Coronary artery (tissue), 2 donors: Measurements from ENCODE around the gene GPR39.

Source experiments
- DNase-seq: peaks from one replicate; pipeline ENCODE4 v3.0.0-alpha.2; 2017; ENCODE audit warnings: low spot score
- H3K27ac ChIP-seq, 2 donors: fragments of 200-600 bp; sonication (generic); one replicate each; pipeline ENCODE4 v1.5.1; 2016 to 2019
- H3K4me3 ChIP-seq: fragments of 200-600 bp; sonication (generic); 2 replicates; pipeline ENCODE4 v1.5.1; 2016; ENCODE audit warnings: mild to moderate bottlenecking, moderate library complexity
- TF ChIP-seq, protein P1 (sequence below): fragments of 200-600 bp; sonication (generic); IDR thresholded peaks from one replicate; pipeline ENCODE4 v1.5.1; 2019; ENCODE audit warnings: antibody characterized with exemption

GPR39 gene

DNA sequence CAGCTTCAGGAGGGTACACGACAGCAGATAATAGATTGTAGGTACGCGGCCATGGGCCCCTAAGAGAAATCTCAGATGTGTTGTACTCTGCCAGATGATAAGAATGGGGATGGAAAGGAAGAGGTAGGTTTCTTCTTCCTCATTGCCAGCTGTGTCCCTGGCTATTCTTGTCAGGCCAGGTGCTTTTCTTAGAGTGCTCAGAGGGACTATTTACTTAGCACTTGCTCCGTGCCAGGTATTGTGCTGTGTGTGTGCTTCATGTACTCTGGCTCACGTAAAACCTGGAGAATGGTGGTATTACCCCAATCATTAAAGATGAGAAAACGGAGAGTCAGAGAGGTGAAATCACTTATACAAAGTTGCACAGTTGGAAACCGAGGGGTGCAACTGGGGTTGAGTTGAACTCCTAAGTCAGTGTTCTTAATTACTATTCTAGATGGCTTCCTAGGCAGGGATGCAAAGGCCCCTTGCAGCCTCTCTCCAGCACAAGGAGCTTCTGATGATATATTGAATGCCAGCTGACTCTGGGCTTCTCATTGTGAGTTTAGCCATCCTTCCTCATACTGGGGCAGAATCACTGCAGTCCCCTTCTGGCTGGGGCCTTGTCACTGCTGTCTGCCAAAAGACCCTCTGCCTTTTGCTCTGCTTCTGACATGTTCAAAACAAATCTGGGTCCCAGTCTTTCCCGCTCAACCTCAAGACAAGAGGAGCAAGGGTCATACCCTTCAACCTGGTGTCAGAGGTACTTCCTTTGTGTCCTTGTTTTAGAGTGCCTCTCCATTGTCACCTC lies 192.7 kb downstream of the GPR39 start:
- Histone ChIP-seq H3K4me3 (no peak overlapping the region), H3K27ac (no peak overlapping the region)
- DNase-seq = no peak
- TF ChIP-seq, protein P1, sequence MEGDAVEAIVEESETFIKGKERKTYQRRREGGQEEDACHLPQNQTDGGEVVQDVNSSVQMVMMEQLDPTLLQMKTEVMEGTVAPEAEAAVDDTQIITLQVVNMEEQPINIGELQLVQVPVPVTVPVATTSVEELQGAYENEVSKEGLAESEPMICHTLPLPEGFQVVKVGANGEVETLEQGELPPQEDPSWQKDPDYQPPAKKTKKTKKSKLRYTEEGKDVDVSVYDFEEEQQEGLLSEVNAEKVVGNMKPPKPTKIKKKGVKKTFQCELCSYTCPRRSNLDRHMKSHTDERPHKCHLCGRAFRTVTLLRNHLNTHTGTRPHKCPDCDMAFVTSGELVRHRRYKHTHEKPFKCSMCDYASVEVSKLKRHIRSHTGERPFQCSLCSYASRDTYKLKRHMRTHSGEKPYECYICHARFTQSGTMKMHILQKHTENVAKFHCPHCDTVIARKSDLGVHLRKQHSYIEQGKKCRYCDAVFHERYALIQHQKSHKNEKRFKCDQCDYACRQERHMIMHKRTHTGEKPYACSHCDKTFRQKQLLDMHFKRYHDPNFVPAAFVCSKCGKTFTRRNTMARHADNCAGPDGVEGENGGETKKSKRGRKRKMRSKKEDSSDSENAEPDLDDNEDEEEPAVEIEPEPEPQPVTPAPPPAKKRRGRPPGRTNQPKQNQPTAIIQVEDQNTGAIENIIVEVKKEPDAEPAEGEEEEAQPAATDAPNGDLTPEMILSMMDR = no peak

DNA sequence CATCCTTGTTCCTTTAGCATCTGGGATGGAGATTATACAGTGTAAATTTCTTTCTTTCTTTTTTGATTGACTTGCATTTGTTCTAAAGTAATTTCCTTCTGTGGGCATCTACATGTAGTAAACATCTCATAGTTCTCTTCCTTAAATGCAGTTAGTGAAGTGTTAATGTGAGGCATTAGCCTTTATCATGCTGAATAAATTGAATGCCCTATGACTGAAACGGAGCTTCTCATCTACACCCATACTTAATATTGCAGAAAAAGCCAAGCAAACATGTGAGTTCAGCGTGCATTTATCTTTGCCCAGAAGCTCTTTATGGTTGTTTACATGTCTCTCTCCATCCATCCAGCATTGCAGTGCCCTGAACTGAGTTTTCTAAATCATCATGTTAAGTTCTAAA lies 195.1 kb downstream of the GPR39 start:
- TF ChIP-seq, protein P1 = no peak
- Histone ChIP-seq H3K4me3 (no peak overlapping the region), H3K27ac (no peak overlapping the region)
- no peak for DNase-seq

DNA sequence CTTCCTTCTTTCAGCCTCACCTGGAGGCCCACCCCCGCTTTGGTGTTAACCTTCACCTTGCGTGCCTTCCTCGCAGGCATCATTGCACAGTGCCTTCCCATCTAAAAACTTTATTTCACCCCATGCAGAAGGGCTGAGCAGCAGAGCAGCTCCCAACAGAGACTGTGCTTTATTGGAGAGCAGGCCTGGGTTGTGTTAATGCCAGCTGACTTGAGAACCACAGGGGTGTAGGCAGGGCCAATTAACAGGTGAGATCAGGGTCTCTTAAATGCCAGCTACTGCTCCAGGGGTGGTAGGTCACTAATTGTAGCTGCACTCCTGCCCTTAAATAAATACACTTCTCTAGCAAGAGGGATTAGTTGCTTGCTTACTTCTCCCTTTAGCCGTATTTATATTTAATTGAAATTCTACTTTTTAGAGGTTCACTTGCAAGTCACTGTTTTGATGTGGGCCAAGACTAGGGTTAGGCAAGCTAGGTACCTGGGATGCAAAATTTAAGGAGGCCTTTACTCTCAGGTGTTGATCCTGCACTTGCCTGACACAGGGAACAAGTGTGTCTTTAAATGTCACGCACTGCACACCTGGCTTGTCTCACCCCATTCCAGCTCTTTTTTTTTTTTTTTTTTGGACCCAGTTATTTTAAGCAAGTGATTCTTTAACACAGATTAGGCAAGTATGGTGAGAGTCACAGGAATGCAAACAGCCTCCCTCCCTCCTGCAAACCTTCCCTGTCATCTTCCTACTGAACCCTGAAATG lies 198.9 kb downstream of the GPR39 start:
- DNase-seq = no peak
- Histone ChIP-seq H3K4me3 (no peak overlapping the region), H3K27ac (no peak overlapping the region)
- TF ChIP-seq, protein P1 = no peak

DNA sequence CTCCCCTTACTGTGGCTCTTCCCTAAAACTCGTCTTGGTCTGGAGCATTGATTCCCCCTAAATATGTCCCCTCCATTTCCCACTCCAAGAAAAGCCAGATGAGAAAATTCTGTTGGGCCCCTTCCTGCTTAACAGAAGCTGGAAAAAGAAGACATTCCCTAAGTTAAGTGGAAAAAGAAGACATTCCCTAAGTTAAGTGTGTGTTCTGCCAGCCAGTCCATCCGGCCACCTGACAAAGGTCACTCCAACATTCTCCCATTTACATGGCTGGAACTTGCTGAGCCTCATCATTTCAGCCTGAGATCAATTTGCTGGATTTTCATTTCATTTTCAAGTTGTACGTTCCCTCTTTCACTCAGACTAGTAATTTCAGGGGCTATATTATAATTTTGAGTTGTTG lies 201.4 kb downstream of the GPR39 start:
- TF ChIP-seq, protein P1 = no peak
- no peak for DNase-seq
- no peak overlapping the region for H3K4me3 ChIP-seq
- H3K27ac ChIP-seq = no peak overlapping the region

DNA sequence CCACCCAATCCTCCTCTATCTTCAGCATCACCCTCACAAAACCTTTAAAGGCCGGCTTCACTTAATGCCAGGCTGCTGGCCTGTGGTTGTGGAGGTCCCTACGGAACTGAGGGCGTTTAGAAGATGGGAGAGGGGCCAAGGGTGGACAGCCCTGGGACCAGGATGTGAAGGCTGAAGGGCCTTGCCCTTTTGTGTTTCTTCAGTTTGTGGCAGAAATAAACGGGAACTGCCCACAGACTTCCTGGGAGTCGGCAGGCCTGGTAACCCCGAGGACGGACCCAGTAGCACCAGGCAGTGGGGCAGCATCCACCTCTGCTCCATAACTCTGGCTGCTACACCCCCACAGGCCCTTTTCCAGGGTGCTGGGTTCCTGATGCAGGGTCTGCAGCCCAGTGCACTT lies 202.1 kb downstream of the GPR39 start:
- Histone ChIP-seq H3K27ac (no peak overlapping the region), H3K4me3 (no peak overlapping the region)
- DNase-seq = no peak
- TF ChIP-seq, protein P1 = no peak

DNA sequence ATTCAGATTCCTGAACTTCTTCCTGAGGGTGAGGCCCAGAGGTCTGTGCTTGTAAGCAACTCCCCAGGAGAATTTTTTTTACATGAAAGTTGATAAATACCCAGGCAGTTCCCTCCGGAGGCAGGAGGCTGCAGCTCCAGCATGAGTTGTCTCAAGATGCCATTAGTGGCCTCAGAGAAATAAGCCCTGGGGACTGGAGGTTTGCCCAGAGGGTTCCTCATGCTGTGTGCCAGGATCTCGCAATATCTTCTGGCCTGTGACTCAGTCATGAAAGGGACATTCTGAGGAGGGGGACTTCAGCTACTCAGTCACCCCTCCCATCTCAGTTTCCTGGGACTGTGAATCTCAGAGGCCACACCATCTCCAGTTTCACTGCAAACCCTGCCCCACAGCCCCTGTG lies 203.5 kb downstream of the GPR39 start:
- Histone ChIP-seq H3K27ac (no peak overlapping the region), H3K4me3 (no peak overlapping the region)
- TF ChIP-seq, protein P1 = no peak
- DNase-seq = no peak
